HG02852 (cell line): ENCODE measurements around the gene ZNF462.
"Not testable (repeated sequence)": the region's sequence is repeated elsewhere in the genome, so short reads cannot be mapped to it uniquely, and the experiment has no call there.

Source experiments
- ATAC-seq: cut with Tn5 transposase; IDR thresholded peaks from one replicate; pipeline ENCODE4 v1.9.1; 2021; ENCODE audit warnings: mild to moderate bottlenecking, moderate library complexity; ENCODE audit not compliant: unreplicated experiment

The ZNF462 gene

GRCh38 chr9:106885451-106885850, 22.5 kb downstream of the ZNF462 start:
- no peak for ATAC-seq

GRCh38 chr9:106886111-106887046, 23.4 kb downstream of the ZNF462 start:
- no peak for ATAC-seq

DNA sequence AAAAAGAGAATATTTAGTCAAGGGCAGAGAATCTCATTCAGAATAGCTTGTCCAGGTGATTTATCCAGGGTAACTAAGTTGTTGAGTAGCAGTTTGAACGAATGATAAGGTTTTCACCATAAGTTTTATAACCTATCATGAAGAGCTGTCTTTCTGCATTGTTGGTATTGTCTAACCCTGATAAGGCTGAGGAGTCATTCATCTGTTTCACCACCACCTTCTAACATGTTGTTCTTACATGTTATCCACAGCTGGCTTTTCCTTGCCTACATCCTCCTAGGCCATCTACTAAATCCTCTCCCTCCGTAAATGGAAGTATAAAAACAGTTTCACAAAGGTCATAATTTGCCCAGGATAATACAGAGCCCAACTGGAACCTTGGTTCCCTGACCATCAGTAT, 24.1 kb downstream of the ZNF462 start:
- ATAC-seq, result no peak

- ATAC-seq, result no peak
Measured at GRCh38 chr9:106889061-106889590, 26.2 kb downstream of the ZNF462 start.

GRCh38 chr9:106890608-106891007, 27.6 kb downstream of the ZNF462 start:
- no peak for ATAC-seq

DNA sequence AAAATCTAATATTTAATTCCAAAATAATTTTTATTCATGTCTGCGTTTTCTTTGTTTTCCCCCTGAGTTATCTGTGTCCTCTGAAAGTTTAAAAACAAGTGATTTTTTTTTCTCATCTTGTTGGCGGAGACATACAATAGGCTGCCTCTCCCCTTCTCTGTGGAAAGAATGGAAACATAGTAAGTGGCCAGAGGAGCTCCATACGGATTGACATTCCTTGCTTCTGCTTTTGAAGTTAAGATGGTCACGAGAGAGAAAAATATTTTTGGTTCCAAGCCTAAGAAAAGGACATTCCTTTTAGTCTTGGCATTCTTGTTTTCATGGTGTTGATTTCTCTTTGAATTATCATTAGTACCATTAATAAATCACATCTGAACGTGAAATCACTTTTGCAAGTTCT, 28.3 kb downstream of the ZNF462 start:
- no peak for ATAC-seq

- no peak for ATAC-seq
Measured at GRCh38 chr9:106892632-106893031, 29.7 kb downstream of the ZNF462 start.

- ATAC-seq, result no peak
Measured at GRCh38 chr9:106893088-106893487, 30.1 kb downstream of the ZNF462 start.

GRCh38 chr9:106896695-106897094, 33.7 kb downstream of the ZNF462 start:
- no peak for ATAC-seq

GRCh38 chr9:106897236-106897635, 34.3 kb downstream of the ZNF462 start:
- ATAC-seq, result no peak

DNA sequence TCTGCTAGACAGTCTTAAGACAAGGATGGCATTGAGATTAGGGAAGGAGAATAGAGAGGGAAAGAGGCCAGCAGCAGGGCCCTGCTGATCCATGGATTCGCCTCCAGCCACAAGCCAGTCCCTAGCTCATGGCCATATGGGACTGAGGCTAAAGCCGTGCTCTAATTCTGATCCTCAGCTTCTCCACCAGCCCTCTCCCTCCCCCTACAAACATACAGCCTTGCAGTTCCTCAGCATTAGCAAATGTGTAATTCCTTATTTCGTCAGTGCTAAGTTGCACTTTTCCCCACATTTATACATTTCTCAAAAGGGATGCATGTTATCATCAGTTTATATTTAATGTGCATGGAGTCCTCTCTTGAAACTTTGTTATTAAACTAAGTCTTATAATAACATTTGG, 34.8 kb downstream of the ZNF462 start:
- no peak for ATAC-seq

GRCh38 chr9:106900523-106900922, 37.6 kb downstream of the ZNF462 start:
- ATAC-seq, result not testable (repeated sequence)

DNA sequence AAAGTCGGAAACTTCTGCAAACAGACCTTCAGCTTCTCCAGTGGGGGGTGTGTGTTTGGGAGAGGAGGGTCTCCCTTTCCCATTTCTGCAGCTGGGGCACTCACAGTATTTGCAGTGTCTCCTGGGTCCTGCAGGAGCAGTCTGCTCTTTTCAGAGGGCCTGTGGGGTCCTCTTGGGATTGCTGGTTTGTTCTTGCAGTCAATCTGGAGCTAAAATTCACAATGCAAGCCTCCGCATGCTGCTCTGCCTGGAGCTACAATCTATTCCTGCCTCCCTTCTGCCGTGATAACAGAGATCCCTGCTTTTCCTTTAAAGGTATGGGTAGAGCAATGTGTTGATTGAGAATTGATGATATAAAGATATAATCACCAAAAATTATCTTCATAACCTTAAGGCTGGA, 43.2 kb downstream of the ZNF462 start:
- no peak for ATAC-seq

- no peak for ATAC-seq
Measured at GRCh38 chr9:106911951-106912350, 49.0 kb downstream of the ZNF462 start.

- ATAC-seq, result no peak
Measured at GRCh38 chr9:106913276-106913675, 50.3 kb downstream of the ZNF462 start.

DNA sequence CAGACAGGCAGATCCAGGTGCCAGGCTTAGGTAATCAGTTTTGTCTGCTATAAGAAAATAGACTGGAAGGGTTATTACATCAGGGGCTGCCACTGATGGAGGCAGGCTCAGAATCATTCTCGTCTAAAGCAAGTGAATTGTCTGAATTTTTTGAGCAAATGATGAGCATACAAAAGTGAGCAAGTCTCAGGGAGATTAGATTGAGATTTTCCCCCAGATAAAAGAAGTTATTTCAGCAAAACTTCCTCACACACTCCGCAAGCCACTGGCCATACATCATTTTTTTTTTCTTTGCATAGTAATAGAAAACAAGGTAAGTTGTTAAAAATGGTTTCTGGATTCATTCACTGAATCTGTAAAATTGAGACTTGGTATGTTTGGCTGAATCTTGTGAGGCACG, 52.9 kb downstream of the ZNF462 start:
- no peak for ATAC-seq

DNA sequence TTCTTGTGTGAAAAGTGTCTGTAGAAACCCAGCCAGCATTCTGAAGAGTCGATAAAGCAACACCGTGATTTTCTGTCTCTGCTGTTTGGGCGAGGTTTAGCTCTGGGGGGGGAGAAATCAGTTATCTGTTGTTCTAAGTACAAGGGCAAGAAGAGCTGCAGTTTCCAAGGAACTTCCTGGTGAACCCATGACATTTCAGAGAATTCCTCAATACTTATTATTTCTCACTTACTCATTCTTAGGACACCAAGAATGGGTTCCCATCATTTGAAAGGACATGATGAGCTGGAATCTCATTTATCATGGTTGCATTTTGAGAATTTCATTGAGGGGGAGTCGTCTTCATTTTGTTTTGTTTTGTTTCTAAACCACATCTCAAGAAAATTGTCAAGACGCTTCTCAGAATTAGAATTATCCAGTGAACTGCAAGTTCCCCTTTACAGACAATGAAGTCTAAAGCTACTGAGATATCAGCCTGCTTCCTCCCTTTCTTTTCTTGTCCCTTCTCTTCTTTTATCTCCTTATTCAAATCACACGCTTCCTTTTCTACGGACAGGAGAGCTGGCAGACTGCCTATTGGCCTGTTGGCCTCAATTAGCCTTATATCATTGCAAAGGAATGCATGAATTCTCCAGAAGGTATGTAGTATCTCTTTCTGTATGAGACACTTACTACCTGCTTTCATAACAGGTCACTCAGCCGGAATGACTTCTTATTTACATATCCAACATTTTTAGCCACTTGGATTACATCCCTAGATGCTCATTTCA, 53.7 kb downstream of the ZNF462 start:
- ATAC-seq, result no peak

GRCh38 chr9:106918825-106919509, 56.0 kb downstream of the ZNF462 start:
- no peak for ATAC-seq

DNA sequence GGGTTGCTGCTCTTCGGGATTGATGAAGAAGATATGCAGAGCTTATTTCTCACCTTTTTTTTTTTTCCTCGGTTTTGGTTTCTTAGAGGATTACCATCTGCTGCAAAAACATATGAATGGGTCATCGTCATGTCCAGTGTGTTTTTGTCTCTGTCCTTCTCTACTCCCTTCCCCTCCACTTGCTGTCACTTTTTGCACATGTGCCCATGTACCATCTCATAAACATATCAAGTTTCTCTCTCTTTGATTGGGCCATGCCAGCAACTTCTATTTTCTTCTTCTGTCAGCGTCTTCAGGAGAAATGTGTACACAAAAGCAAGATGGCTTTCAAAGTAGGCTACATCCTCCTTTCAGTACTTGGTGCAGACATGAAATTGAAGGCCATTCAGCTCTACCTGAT, 57.1 kb downstream of the ZNF462 start:
- no peak for ATAC-seq

DNA sequence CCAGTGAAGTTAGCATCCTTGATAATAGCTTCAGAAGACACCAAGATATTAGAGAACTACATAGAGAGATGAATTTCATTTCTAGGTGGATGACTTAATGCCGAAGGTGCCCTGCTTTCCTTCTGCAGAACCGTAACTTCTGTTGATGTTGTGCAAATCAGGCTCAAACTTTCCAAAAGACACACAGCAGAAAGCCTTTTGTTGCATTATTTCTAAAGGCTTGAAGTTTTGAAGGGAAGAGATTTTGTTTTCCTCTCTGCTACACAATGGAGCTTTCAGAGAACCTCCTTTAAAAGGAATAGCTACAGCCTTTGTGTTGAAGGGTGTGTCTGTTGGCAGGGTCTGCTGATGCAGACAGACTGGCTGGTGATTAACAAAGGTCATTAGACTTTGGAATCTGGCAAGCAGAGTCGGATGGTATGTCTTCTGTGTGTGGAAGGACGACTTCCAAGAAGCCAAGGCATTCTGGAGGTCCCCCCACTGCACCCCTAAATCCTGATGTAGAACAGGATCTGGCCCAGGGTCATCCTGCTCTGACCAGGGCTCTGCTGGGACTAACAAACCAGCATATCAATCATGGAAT, 57.8 kb downstream of the ZNF462 start:
- ATAC-seq, result no peak
